Measurements from ENCODE around the gene CUBN.

CUBN gene

DNA sequence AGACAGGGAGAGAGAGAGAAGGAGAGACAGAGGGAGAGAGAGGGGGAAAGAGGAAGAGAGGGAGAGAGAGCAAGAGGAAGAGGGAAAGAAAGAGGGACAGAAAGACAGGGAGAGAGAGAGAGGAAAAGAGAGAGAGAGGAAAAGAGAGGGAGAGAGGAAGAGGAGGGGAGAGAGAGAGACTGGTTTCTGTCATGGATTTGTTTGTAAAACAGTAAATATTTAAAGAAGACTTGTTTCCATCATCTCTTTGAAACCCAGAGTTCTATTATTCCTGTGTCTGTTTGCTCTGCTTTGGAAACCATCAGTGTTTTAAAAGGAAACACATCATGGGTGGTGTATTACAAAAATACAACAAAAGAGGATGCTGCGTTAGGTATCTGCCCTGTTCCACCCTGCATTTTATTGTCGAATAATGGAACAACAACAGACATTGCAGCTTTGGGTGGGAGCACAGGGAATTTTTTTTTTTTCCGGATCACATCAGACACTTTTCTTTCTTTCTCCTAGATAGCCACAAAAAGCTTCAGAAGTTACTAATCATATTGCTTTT lies 161.7 kb downstream of the CUBN start:
- Histone ChIP-seq H3K9ac (ENCODE audit: insufficient read length, low read depth) (no peak overlapping the region), H3K36me3 (ENCODE audit: insufficient read depth, insufficient read length, low read length) (no peaks in the 10 kb centered on the region), H3K4me3 (ENCODE audit: insufficient read length, low read depth) (no peak overlapping the region), H3K27me3 (ENCODE audit: insufficient read depth, insufficient read length) (no peaks in the 10 kb centered on the region), H3K4me1 (ENCODE audit: insufficient read depth, insufficient read length) (no peaks in the 10 kb centered on the region), H3K9me3 (ENCODE audit: insufficient read depth, low read length) (no peaks in the 10 kb centered on the region)
- TF ChIP-seq SUZ12 (IDR thresholded peaks at IDR 0.05; ENCODE audit: extremely low read depth, insufficient read depth, insufficient read length) (no peak), YY1 (IDR thresholded peaks at IDR 0.05; ENCODE audit: insufficient read depth, insufficient read length) (no peak), ZNF274 (IDR thresholded peaks at IDR 0.05; ENCODE audit: low read depth, low read length) (no peak)
- no peak for DNase-seq (ENCODE audit: low read depth, low spot score)

DNA sequence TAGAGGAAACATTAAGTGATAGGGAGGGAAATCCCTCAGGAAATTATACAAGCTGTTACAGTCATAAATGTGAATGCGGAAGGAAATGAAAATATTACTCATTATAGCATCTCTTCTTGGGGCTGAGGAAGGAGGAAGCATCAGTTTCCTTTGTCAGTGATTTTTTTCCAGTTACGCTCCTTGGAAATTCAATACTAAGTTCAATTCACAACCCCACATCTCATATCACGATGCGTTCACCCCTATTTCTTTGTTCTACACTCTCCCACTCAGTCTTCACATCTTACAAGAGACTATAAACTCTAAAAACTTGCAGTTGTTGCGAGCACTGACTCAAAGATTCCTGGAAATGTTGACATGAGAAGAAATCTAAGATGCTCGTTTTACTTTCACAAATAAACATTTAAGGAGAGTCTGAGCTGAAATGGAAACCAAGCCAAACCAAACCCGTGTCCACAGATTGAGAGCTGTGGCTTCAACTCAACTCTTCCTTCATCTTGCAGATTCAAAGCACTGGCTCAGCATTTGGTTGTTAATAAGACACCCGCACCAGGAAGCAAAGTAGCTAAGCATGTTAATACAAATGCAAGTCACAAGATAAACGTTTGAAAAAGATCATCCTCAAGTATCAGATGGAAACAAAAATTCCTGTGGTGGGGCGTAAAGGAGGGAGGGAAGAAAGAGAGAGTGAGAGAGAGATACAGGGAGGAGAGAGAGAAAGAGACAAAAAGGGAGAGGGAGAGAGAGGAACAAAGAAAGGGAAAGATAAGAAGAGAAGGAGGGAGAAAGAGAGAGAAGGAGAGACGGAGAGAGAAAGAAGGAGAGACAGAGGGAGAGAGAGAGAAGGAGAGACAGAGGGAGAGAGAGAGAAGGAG lies 162.4 kb downstream of the CUBN start:
- DNase-seq (ENCODE audit: low read depth, low spot score): no peak
- H3K36me3 ChIP-seq (ENCODE audit: insufficient read depth, insufficient read length, low read length): no peaks in the 10 kb centered on the region
- no peaks in the 10 kb centered on the region for H3K4me1 ChIP-seq (ENCODE audit: insufficient read depth, insufficient read length)
- TF ChIP-seq SUZ12 (IDR thresholded peaks at IDR 0.05; ENCODE audit: extremely low read depth, insufficient read depth, insufficient read length) (no peak), YY1 (IDR thresholded peaks at IDR 0.05; ENCODE audit: insufficient read depth, insufficient read length) (no peak), ZNF274 (IDR thresholded peaks at IDR 0.05; ENCODE audit: low read depth, low read length) (no peak)
- no peak overlapping the region for H3K9ac ChIP-seq (ENCODE audit: insufficient read length, low read depth)
- H3K9me3 ChIP-seq (ENCODE audit: insufficient read depth, low read length): no peaks in the 10 kb centered on the region
- no peaks in the 10 kb centered on the region for H3K27me3 ChIP-seq (ENCODE audit: insufficient read depth, insufficient read length)
- no peak overlapping the region for H3K4me3 ChIP-seq (ENCODE audit: insufficient read length, low read depth)

DNA sequence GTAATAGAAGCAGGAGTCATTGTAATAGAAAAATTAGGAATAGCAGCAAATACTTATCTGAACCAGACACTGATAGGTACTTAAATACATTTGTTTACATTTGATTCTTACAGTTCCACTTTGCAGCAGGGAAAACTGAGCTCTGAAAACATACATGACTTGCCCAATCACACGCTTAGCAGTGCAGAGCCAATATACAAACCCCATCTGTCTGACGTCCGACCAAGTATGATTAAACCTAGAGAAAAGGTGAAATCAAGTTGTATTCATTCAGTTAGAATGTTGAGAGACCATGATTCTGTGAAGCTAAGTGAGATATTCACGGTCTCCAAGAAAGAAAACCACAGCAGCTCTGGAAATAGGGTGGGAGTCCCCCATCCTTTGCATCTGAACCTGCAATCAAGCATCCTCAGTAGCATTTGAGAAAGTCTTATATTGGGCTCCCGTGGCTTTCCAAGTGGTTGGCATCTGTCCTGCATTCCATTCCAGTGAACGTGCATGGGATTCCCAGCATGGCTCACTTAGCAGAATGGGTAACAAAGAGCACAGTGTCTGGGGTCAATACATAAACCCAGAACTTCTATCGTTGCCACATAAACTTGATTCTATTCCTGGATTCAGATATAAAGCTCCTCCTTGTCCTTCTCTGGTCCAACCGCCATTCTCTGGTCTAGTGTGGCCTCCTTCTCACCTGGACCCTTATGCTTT lies 163.7 kb downstream of the CUBN start:
- DNase-seq (ENCODE audit: low read depth, low spot score): peak; percentile 57
- Histone ChIP-seq H3K9ac (ENCODE audit: insufficient read length, low read depth) (no peak overlapping the region), H3K27me3 (ENCODE audit: insufficient read depth, insufficient read length) (no peaks in the 10 kb centered on the region), H3K4me1 (ENCODE audit: insufficient read depth, insufficient read length) (no peaks in the 10 kb centered on the region), H3K9me3 (ENCODE audit: insufficient read depth, low read length) (no peaks in the 10 kb centered on the region), H3K36me3 (ENCODE audit: insufficient read depth, insufficient read length, low read length) (no peaks in the 10 kb centered on the region), H3K4me3 (ENCODE audit: insufficient read length, low read depth) (no peak overlapping the region)
- TF ChIP-seq YY1 (IDR thresholded peaks at IDR 0.05; ENCODE audit: insufficient read depth, insufficient read length) (no peak), ZNF274 (IDR thresholded peaks at IDR 0.05; ENCODE audit: low read depth, low read length) (no peak), SUZ12 (IDR thresholded peaks at IDR 0.05; ENCODE audit: extremely low read depth, insufficient read depth, insufficient read length) (no peak)

DNA sequence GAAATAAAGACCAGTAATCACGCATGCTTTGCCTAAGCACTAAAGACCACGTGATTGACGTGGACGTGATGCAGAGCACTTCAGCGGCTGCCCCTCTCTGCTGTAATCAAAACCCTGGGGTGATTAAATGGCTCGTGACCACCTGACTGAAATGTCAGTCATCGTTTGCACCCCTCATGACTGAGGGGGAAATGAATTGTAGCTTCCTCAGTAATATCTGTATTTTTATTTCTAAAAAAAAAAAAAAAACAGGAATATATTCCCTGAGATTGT lies 164.3 kb downstream of the CUBN start:
- no peak overlapping the region for H3K4me3 ChIP-seq (ENCODE audit: insufficient read length, low read depth)
- H3K27me3 ChIP-seq (ENCODE audit: insufficient read depth, insufficient read length): no peaks in the 10 kb centered on the region
- no peak for DNase-seq (ENCODE audit: low read depth, low spot score)
- no peak overlapping the region for H3K9ac ChIP-seq (ENCODE audit: insufficient read length, low read depth)
- H3K36me3 ChIP-seq (ENCODE audit: insufficient read depth, insufficient read length, low read length): no peaks in the 10 kb centered on the region
- TF ChIP-seq YY1 (IDR thresholded peaks at IDR 0.05; ENCODE audit: insufficient read depth, insufficient read length): no peak
- TF ChIP-seq ZNF274 (IDR thresholded peaks at IDR 0.05; ENCODE audit: low read depth, low read length): no peak
- no peak for TF ChIP-seq SUZ12 (IDR thresholded peaks at IDR 0.05; ENCODE audit: extremely low read depth, insufficient read depth, insufficient read length)
- no peaks in the 10 kb centered on the region for H3K9me3 ChIP-seq (ENCODE audit: insufficient read depth, low read length)
- H3K4me1 ChIP-seq (ENCODE audit: insufficient read depth, insufficient read length): no peaks in the 10 kb centered on the region

DNA sequence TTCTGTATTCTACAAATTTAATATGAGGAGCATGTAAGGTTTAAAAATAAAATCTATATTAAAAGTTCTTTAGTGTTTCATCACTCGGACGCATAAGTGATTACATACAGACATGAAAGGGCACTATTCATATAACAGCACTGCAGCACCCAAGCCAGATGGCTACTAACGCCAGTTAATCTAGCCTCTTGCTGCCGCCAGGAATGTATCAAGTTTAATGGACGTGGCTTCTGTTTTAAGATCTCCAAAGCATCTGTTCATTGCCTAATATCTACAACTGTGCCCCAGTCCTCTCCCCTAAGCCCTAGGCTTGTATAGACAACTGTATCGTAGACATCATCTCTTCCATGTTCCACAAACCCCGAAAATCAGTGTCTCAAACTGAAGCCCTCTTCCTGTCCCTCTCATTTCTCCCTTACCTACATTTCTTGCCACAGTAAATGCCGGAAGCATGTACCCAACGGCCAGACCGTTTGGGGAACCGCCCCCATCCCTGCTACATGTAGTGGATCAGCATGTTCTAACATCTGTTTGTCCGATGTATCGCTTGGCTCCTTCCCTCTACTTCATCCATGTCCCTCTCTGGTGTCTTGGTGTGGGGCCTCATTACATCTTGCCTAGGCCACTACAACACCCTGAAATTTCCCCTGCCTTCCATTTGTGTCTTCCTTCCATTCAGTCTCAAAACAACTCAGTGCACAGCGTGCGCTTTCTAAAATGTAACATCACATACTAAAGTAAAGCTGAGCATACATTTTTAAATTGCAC lies 164.9 kb downstream of the CUBN start:
- H3K4me3 ChIP-seq (ENCODE audit: insufficient read length, low read depth): no peak overlapping the region
- DNase-seq (ENCODE audit: low read depth, low spot score): no peak
- no peaks in the 10 kb centered on the region for H3K36me3 ChIP-seq (ENCODE audit: insufficient read depth, insufficient read length, low read length)
- H3K4me1 ChIP-seq (ENCODE audit: insufficient read depth, insufficient read length): no peaks in the 10 kb centered on the region
- no peak for TF ChIP-seq ZNF274 (IDR thresholded peaks at IDR 0.05; ENCODE audit: low read depth, low read length)
- no peak for TF ChIP-seq SUZ12 (IDR thresholded peaks at IDR 0.05; ENCODE audit: extremely low read depth, insufficient read depth, insufficient read length)
- no peak for TF ChIP-seq YY1 (IDR thresholded peaks at IDR 0.05; ENCODE audit: insufficient read depth, insufficient read length)
- no peak overlapping the region for H3K9ac ChIP-seq (ENCODE audit: insufficient read length, low read depth)
- H3K27me3 ChIP-seq (ENCODE audit: insufficient read depth, insufficient read length): no peaks in the 10 kb centered on the region
- no peaks in the 10 kb centered on the region for H3K9me3 ChIP-seq (ENCODE audit: insufficient read depth, low read length)

DNA sequence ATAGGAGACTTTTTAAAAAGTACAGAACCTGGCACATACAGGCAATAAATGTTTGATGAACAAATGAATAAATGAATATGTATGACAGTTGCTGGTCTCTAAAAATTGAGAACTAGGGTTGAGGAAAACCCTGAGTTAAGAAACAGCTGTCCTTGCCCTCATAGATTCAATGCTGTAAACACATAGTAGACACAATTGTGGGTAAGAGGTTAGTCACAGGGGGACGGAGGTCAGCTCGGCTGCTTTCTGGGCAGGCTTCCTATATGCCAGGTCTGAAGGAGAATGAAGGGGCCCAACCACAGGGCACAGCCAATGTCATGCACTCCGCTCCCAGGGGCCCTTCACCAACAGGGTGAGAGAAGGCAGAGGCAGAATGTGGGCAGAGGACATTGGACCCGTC lies 169.1 kb downstream of the CUBN start:
- Histone ChIP-seq H3K4me1 (ENCODE audit: insufficient read depth, insufficient read length) (no peaks in the 10 kb centered on the region), H3K9ac (ENCODE audit: insufficient read length, low read depth) (no peak overlapping the region), H3K27me3 (ENCODE audit: insufficient read depth, insufficient read length) (no peaks in the 10 kb centered on the region), H3K36me3 (ENCODE audit: insufficient read depth, insufficient read length, low read length) (no peaks in the 10 kb centered on the region), H3K9me3 (ENCODE audit: insufficient read depth, low read length) (no peaks in the 10 kb centered on the region), H3K4me3 (ENCODE audit: insufficient read length, low read depth) (no peak overlapping the region)
- no peak for TF ChIP-seq SUZ12 (IDR thresholded peaks at IDR 0.05; ENCODE audit: extremely low read depth, insufficient read depth, insufficient read length)
- TF ChIP-seq ZNF274 (IDR thresholded peaks at IDR 0.05; ENCODE audit: low read depth, low read length): no peak
- TF ChIP-seq YY1 (IDR thresholded peaks at IDR 0.05; ENCODE audit: insufficient read depth, insufficient read length): no peak
- no peak for DNase-seq (ENCODE audit: low read depth, low spot score)

Measured in NT2/D1 (cell line).